GM23338 (cell line): ENCODE measurements around the gene PRSS21. TPM values are rescaled to one million over a fixed set of nuclear protein-coding genes. Genes with fewer than 3 reads are reported as not detected.
A peak's percentile ranks its signal among the peaks of the same experiment; 100 is the strongest.

Experiments used
- ATAC-seq: fragments of 200-7000 bp; cut with Tn5 transposase; 3 replicates; pipeline ENCODE4 v1.9.1; 2020
- DNase-seq: peaks from one replicate; pipeline ENCODE4 v3.0.0-alpha.2; 2015; ENCODE audit warnings: low spot score
- H2AFZ ChIP-seq: fragments of 200-600 bp; sonication (generic); 2 replicates; pipeline ENCODE4 v1.8.0; 2016; ENCODE audit warnings: antibody characterized with exemption, mild to moderate bottlenecking, moderate library complexity
- H3F3A ChIP-seq: fragments of 200-600 bp; sonication (generic); replicated peaks from 2 replicates; pipeline ENCODE4 v1.8.0; 2017; ENCODE audit warnings: antibody characterized with exemption, mixed run types, low read depth
- H3K27ac ChIP-seq: fragments of 200-600 bp; sonication (generic); 2 replicates; pipeline ENCODE4 v1.6.1; 2016; ENCODE audit warnings: low read depth
- H3K27me3 ChIP-seq: fragments of 200-600 bp; sonication (generic); 2 replicates; pipeline ENCODE4 v1.8.0; 2016; ENCODE audit warnings: mild to moderate bottlenecking, mixed run types, moderate library complexity; ENCODE audit not compliant: insufficient read depth
- H3K36me3 ChIP-seq: fragments of 200-600 bp; sonication (generic); 2 replicates; pipeline ENCODE4 v1.8.0; 2016; ENCODE audit warnings: mild to moderate bottlenecking; ENCODE audit not compliant: insufficient read depth
- H3K4me1 ChIP-seq: fragments of 200-600 bp; sonication (generic); 2 replicates; pipeline ENCODE4 v1.8.0; 2016; ENCODE audit warnings: mild to moderate bottlenecking, moderate library complexity; ENCODE audit not compliant: insufficient read depth
- H3K4me2 ChIP-seq: fragments of 200-600 bp; sonication (generic); 2 replicates; pipeline ENCODE4 v1.7.1; 2017; ENCODE audit warnings: mixed run types
- H3K4me3 ChIP-seq: fragments of 200-600 bp; sonication (generic); 2 replicates; pipeline ENCODE4 v1.6.1; 2016; ENCODE audit warnings: mixed run types
- H3K79me2 ChIP-seq: fragments of 200-600 bp; sonication (generic); replicated peaks from 2 replicates; pipeline ENCODE4 v1.8.0; 2017; ENCODE audit warnings: mild to moderate bottlenecking; ENCODE audit not compliant: insufficient read depth
- H3K9me2 ChIP-seq: fragments of 200-600 bp; sonication (generic); 2 replicates; pipeline ENCODE4 v1.8.0; 2017; ENCODE audit not compliant: insufficient read depth
- H4K20me1 ChIP-seq: fragments of 200-600 bp; sonication (generic); replicated peaks from 2 replicates; pipeline ENCODE4 v1.8.0; 2017; ENCODE audit warnings: mild to moderate bottlenecking; ENCODE audit not compliant: insufficient read depth
- H3K27ac Mint-ChIP-seq: 2 replicates; pipeline ENCODE4 v1.8.0; 2020; ENCODE audit warnings: inconsistent platforms, mild to moderate bottlenecking, moderate library complexity, mixed read lengths
- H3K27me3 Mint-ChIP-seq: 3 replicates; pipeline ENCODE4 v1.8.0; 2022; ENCODE audit warnings: low read depth, mild to moderate bottlenecking, moderate library complexity, mixed read lengths, inconsistent platforms; ENCODE audit not compliant: insufficient read depth, poor library complexity
- H3K36me3 Mint-ChIP-seq: 3 replicates; pipeline ENCODE4 v1.8.0; 2021; ENCODE audit warnings: low read depth, mild to moderate bottlenecking, inconsistent platforms, moderate library complexity, mixed read lengths
- H3K4me1 Mint-ChIP-seq: 3 replicates; pipeline ENCODE4 v1.8.0; 2020; ENCODE audit warnings: mild to moderate bottlenecking, inconsistent platforms, mixed read lengths
- H3K4me3 Mint-ChIP-seq: 3 replicates; pipeline ENCODE4 v1.8.0; 2021; ENCODE audit warnings: moderate library complexity, mild to moderate bottlenecking, inconsistent platforms, mixed read lengths
- H3K9me3 Mint-ChIP-seq: 3 replicates; pipeline ENCODE4 v1.8.0; 2020; ENCODE audit warnings: moderate library complexity, mild to moderate bottlenecking, inconsistent platforms, mixed read lengths
- CREB1 ChIP-seq: fragments of 250-450 bp; sonication (Bioruptor Pico); IDR thresholded peaks from 2 replicates; pipeline ENCODE4 v1.5.0; 2020; ENCODE audit warnings: low read depth, mild to moderate bottlenecking, moderate library complexity
- CTCF ChIP-seq, 2 experiments: fragments of 200-600 bp in 1 of 2; sonication (generic) in 1 of 2; conservative IDR thresholded peaks; 2 replicates each; pipeline versions ENCODE4 v1.5.1 to v1.6.1; 2016 to 2017; ENCODE audit warnings: antibody characterized with exemption in 2 of 2, low read depth in 2 of 2, mild to moderate bottlenecking in 2 of 2, moderate library complexity in 1 of 2
- ETS1 ChIP-seq: IDR thresholded peaks from 2 replicates; pipeline ENCODE4 v1.6.1; 2016; ENCODE audit warnings: antibody characterized with exemption
- EZH2 ChIP-seq: fragments of 200-600 bp; sonication (generic); IDR thresholded peaks from one replicate; pipeline ENCODE4 v1.8.0; 2017; ENCODE audit warnings: antibody characterized with exemption, mild to moderate bottlenecking, low read depth; ENCODE audit not compliant: unreplicated experiment
- EZH2phosphoT487 ChIP-seq: fragments of 200-600 bp; sonication (generic); IDR thresholded peaks from one replicate; pipeline ENCODE4 v1.8.1; 2018; ENCODE audit warnings: antibody characterized with exemption; ENCODE audit not compliant: unreplicated experiment
- JUNB ChIP-seq: IDR thresholded peaks from one replicate; pipeline ENCODE4 v1.6.1; 2016; ENCODE audit warnings: antibody characterized with exemption; ENCODE audit not compliant: unreplicated experiment
- NANOG ChIP-seq: IDR thresholded peaks from 2 replicates; pipeline ENCODE4 v1.6.1; 2016; ENCODE audit warnings: antibody characterized with exemption, borderline replicate concordance
- POLR2AphosphoS5 ChIP-seq: IDR thresholded peaks from 2 replicates; pipeline ENCODE4 v1.6.1; 2016; ENCODE audit warnings: antibody characterized with exemption, low read depth
- REST ChIP-seq: IDR thresholded peaks from one replicate; pipeline ENCODE4 v1.6.1; 2018; ENCODE audit warnings: antibody characterized with exemption; ENCODE audit not compliant: unreplicated experiment
- STAT1 ChIP-seq: IDR thresholded peaks from one replicate; pipeline ENCODE4 v1.6.1; 2016; ENCODE audit warnings: antibody characterized with exemption; ENCODE audit not compliant: unreplicated experiment
- ZNF114 ChIP-seq: fragments of 250-450 bp; sonication (Bioruptor Pico); IDR thresholded peaks from 2 replicates; pipeline ENCODE4 v1.5.0; 2020; ENCODE audit warnings: mild to moderate bottlenecking, moderate library complexity
- ZNF331 ChIP-seq: fragments of 250-450 bp; sonication (Bioruptor Pico); IDR thresholded peaks from 2 replicates; pipeline ENCODE4 v1.5.0; 2020; ENCODE audit warnings: low read depth, mild to moderate bottlenecking, moderate library complexity
- ZNF462 ChIP-seq: fragments of 250-450 bp; sonication (Bioruptor Pico); IDR thresholded peaks from 2 replicates; pipeline ENCODE4 v1.5.0; 2020; ENCODE audit warnings: mild to moderate bottlenecking, moderate library complexity
- polyA plus RNA-seq: library from polyadenylated mRNA; unstranded; fragments of >200 nt; fragmentation: Nextera tagmentation; extraction: Ambion mirVana; gene quantifications from 2 replicates; pipeline ENCODE4 v1.2.1, GENCODE V29; 2016
- total RNA-seq: library from RNA; depleted of rRNA; stranded (reverse); fragments of >200 nt; shearing (Covaris generic); gene quantifications from 2 replicates; pipeline ENCODE4 v1.2.3, GENCODE V29; 2014

Gene PRSS21
- total and polyA plus RNA-seq, 2 experiments from 2014 or later: 2.4 to 3.1 TPM

- Histone ChIP-seq H3K9me2 (no peaks in the 10 kb centered on the region), H3K27ac (no peak overlapping the region), H3K4me1 (peaks cover 14% of the 10 kb centered on the region), H4K20me1 (peaks cover 16% of the 10 kb centered on the region), H3K79me2 (peaks cover 29% of the 10 kb centered on the region), H3K36me3 (0 out of 2 replicates have a peak, but pooled peaks cover 3% of the 10 kb centered on the region), H3K4me3 (peak overlapping the region; percentile 91), H3K27me3 (no peaks in the 10 kb centered on the region), H2AFZ (no peak overlapping the region), H3F3A (peaks cover 37% of the 10 kb centered on the region), H3K4me2 (peak overlapping the region; percentile 78)
- TF ChIP-seq ETS1 (no peak), CTCF (conservative IDR thresholded peaks at IDR 0.05; ENCODE audit: low read depth in 2 of 2) (no peak), EZH2phosphoT487 (no peak), JUNB (no peak), POLR2AphosphoS5 (no peak), ZNF331 (CRISPR knock-in tag) (no peak), STAT1 (no peak), REST (no peak), ZNF114 (CRISPR knock-in tag) (no peak), EZH2 (no peak), CREB1 (CRISPR knock-in tag) (no peak), ZNF462 (no peak), NANOG (no peak)
- Mint-ChIP-seq H3K4me1 (peaks cover 30% of the 10 kb centered on the region), H3K9me3 (no peaks in the 10 kb centered on the region; the same call in 1 of the 3 replicates), H3K4me3 (peak overlapping the region; percentile 92), H3K27me3 (peaks cover 32% of the 10 kb centered on the region), H3K36me3 (peaks cover 49% of the 10 kb centered on the region), H3K27ac (peak overlapping the region; percentile 91)
- no peak for ATAC-seq
- no peak for DNase-seq
Observed at GRCh38 chr16:2775765-2776499, 41.1 kb upstream of the PRSS21 start.
